H1 (cell line): Measurements from ENCODE around the gene CCL3. TPM values are rescaled to one million over a fixed set of nuclear protein-coding genes. Genes with fewer than 3 reads are reported as not detected.

Source experiments
- CTCF ChIA-PET: fragments of 300-600 bp; sonication (Branson Sonifier 250); formaldehyde crosslinking; loops from one replicate; lab custom pipeline; 2021; ENCODE audit not compliant: partially characterized antibody; lab: Charles Lee
- POLR2A ChIA-PET: fragments of 300-600 bp; sonication (Branson Sonifier 250); formaldehyde crosslinking; loops from one replicate; lab custom pipeline; 2021; ENCODE audit warnings: inconsistent platforms; ENCODE audit not compliant: partially characterized antibody; lab: Charles Lee
- DNase-seq, 2 experiments: peaks; one replicate each; pipeline versions ENCODE4 v3.0.0 to v3.0.0-alpha.2; 2010 to 2022; ENCODE audit warnings: low spot score in 2 of 2, low read depth in 1 of 2, mixed read lengths in 1 of 2
- FAIRE-seq: peaks from 2 replicates; lab custom pipeline; 2011; peaks lifted over from hg19 to GRCh38; lab: Jason Lieb, UNC
- H2AFZ ChIP-seq: 2 replicates; pipeline ENCODE4 v1.8.1; 2012; ENCODE audit warnings: low read length, inconsistent platforms
- H2AK5ac ChIP-seq: 2 replicates; pipeline ENCODE4 v1.6.1; 2013; ENCODE audit warnings: low read depth, low read length
- H2BK120ac ChIP-seq: replicated peaks from 2 replicates; pipeline ENCODE3; 2013; ENCODE audit warnings: low read depth, low read length, inconsistent platforms
- H2BK12ac ChIP-seq: 2 replicates; pipeline ENCODE4 v1.6.1; 2013; ENCODE audit warnings: low read depth, low read length
- H2BK15ac ChIP-seq: 2 replicates; pipeline ENCODE4 v1.6.1; 2013; ENCODE audit warnings: low read length
- H2BK20ac ChIP-seq: 2 replicates; pipeline ENCODE4 v1.6.1; 2013; ENCODE audit warnings: low read length
- H2BK5ac ChIP-seq: 2 replicates; pipeline ENCODE4 v1.6.1; 2013; ENCODE audit warnings: low read depth, low read length
- H3K14ac ChIP-seq: 2 replicates; pipeline ENCODE4 v1.6.1; 2013; ENCODE audit warnings: inconsistent platforms; ENCODE audit not compliant: insufficient read length
- H3K18ac ChIP-seq: 2 replicates; pipeline ENCODE4 v1.6.1; 2013; ENCODE audit warnings: low read length; ENCODE audit errors: extremely low read depth
- H3K23ac ChIP-seq: 2 replicates; pipeline ENCODE4 v1.6.1; 2013; ENCODE audit warnings: inconsistent platforms; ENCODE audit not compliant: insufficient read length
- H3K23me2 ChIP-seq: 2 replicates; pipeline ENCODE4 v1.6.1; 2013; ENCODE audit warnings: low read depth, low read length
- H3K27ac ChIP-seq: 2 replicates; pipeline ENCODE4 v1.6.1; 2011; ENCODE audit warnings: low read depth, low read length, inconsistent platforms
- H3K27me3 ChIP-seq, 4 experiments: replicated peaks in 1 of 4; 1 replicate in 1 of 4; 2 replicates in 3 of 4; pipeline versions ENCODE4 v1.6.1 to v1.8.1; 2011 to 2013; ENCODE audit warnings: low read length in 3 of 4, mild to moderate bottlenecking in 3 of 4, inconsistent platforms in 2 of 4, mixed read lengths in 2 of 4, moderate library complexity in 1 of 4; ENCODE audit not compliant: control insufficient read depth in 3 of 4, insufficient read depth in 3 of 4; ENCODE audit errors: extremely low read depth in 1 of 4
- H3K36me3 ChIP-seq, 4 experiments: 2 replicates each; pipeline versions ENCODE4 v1.6.1 to v1.8.1; 2011 to 2013; ENCODE audit warnings: mild to moderate bottlenecking in 4 of 4, low read length in 3 of 4, moderate library complexity in 2 of 4, control low read depth in 1 of 4, inconsistent platforms in 1 of 4; ENCODE audit not compliant: insufficient read depth in 4 of 4, control insufficient read depth in 2 of 4
- H3K4ac ChIP-seq: replicated peaks from 2 replicates; pipeline ENCODE3; 2013; ENCODE audit warnings: low read length, low read depth, mixed read lengths, inconsistent platforms; ENCODE audit not compliant: insufficient read length
- H3K4me1 ChIP-seq, 4 experiments: replicated peaks in 1 of 4; 1 replicate in 1 of 4; 2 replicates in 3 of 4; pipeline versions ENCODE4 v1.6.1 to v1.8.1; 2011 to 2013; ENCODE audit warnings: low read length in 3 of 4, inconsistent platforms in 2 of 4, mixed read lengths in 1 of 4; ENCODE audit not compliant: insufficient read depth in 4 of 4, control insufficient read depth in 3 of 4
- H3K4me2 ChIP-seq, 2 experiments: 2 replicates each; pipeline versions ENCODE4 v1.6.1 to v1.8.1; 2011 to 2013; ENCODE audit warnings: low read depth in 2 of 2, low read length in 2 of 2, control low read depth in 1 of 2, inconsistent platforms in 1 of 2, mild to moderate bottlenecking in 1 of 2; ENCODE audit not compliant: insufficient read depth in 1 of 2
- H3K4me3 ChIP-seq, 4 experiments: fragments of 200-600, 300-600 bp in 1 of 4; sonication (generic), shearing (Covaris generic), sonication (Bioruptor Twin) in 1 of 4; 2 replicates each; pipeline versions ENCODE4 v1.5.1 to v1.8.1; 2011 to 2016; ENCODE audit warnings: low read length in 4 of 4, low read depth in 3 of 4, control low read depth in 2 of 4, inconsistent platforms in 2 of 4, mild to moderate bottlenecking in 2 of 4, mixed read lengths in 1 of 4, moderate library complexity in 1 of 4; ENCODE audit not compliant: insufficient read depth in 2 of 4; ENCODE audit errors: extremely low read depth in 1 of 4
- H3K56ac ChIP-seq: replicated peaks from 2 replicates; pipeline ENCODE3; 2013; ENCODE audit warnings: low read depth, mild to moderate bottlenecking, mixed read lengths, low read length, inconsistent platforms; ENCODE audit not compliant: insufficient read length
- H3K79me1 ChIP-seq: 2 replicates; pipeline ENCODE4 v1.6.1; 2013; ENCODE audit warnings: low read depth, low read length, control low read depth
- H3K79me2 ChIP-seq, 2 experiments: 2 replicates each; pipeline versions ENCODE4 v1.6.1 to v1.8.1; 2012 to 2013; ENCODE audit warnings: low read length in 2 of 2, mild to moderate bottlenecking in 2 of 2, inconsistent platforms in 1 of 2; ENCODE audit not compliant: insufficient read depth in 2 of 2, control insufficient read depth in 1 of 2
- H3K9ac ChIP-seq, 4 experiments: replicated peaks in 1 of 4; 1 replicate in 1 of 4; 2 replicates in 3 of 4; pipeline versions ENCODE4 v1.6.1 to v1.8.1; 2011 to 2013; ENCODE audit warnings: low read depth in 3 of 4, low read length in 3 of 4, control low read depth in 2 of 4, mild to moderate bottlenecking in 2 of 4, moderate library complexity in 2 of 4, inconsistent platforms in 1 of 4; ENCODE audit errors: extremely low read depth in 1 of 4
- H3K9me3 ChIP-seq, 2 experiments: 2 replicates each; pipeline versions ENCODE4 v1.6.1 to v1.8.1; 2012 to 2013; ENCODE audit warnings: mild to moderate bottlenecking in 2 of 2, moderate library complexity in 2 of 2, control low read depth in 1 of 2, inconsistent platforms in 1 of 2, low read depth in 1 of 2, low read length in 1 of 2, mixed read lengths in 1 of 2; ENCODE audit not compliant: insufficient read depth in 2 of 2
- H4K20me1 ChIP-seq, 2 experiments: replicated peaks in 1 of 2; 2 replicates each; pipeline versions ENCODE3 to v1.8.1; 2011 to 2013; ENCODE audit warnings: inconsistent platforms in 2 of 2, low read length in 2 of 2, mild to moderate bottlenecking in 1 of 2; ENCODE audit not compliant: insufficient read depth in 2 of 2, control insufficient read depth in 1 of 2
- H4K5ac ChIP-seq: 2 replicates; pipeline ENCODE4 v1.6.1; 2013; ENCODE audit warnings: low read length, low read depth, mixed read lengths, inconsistent platforms; ENCODE audit not compliant: insufficient read length
- H4K8ac ChIP-seq: 2 replicates; pipeline ENCODE4 v1.8.0; 2013; ENCODE audit warnings: mild to moderate bottlenecking, moderate library complexity, low read length, inconsistent platforms; ENCODE audit not compliant: insufficient read depth; ENCODE audit errors: extremely low read depth
- H4K91ac ChIP-seq: replicated peaks from 2 replicates; pipeline ENCODE3; 2013; ENCODE audit warnings: low read length, mixed read lengths, inconsistent platforms; ENCODE audit not compliant: insufficient read length
- ATF2 ChIP-seq: IDR thresholded peaks from 2 replicates; pipeline ENCODE4 v1.6.1; 2012; ENCODE audit warnings: low read length, inconsistent platforms
- ATF3 ChIP-seq: IDR thresholded peaks from 2 replicates; pipeline ENCODE4 v1.6.1; 2011; ENCODE audit warnings: low read depth, mild to moderate bottlenecking, low read length; ENCODE audit not compliant: insufficient read depth
- CBX5 ChIP-seq: fragments of 300-800, 300-1000 bp; sonication (generic); IDR thresholded peaks from 2 replicates; pipeline ENCODE4 v1.7.1; 2016; ENCODE audit warnings: antibody characterized with exemption, low read length, low read depth
- CBX8 ChIP-seq: fragments of 300-800, 300-1000 bp; sonication (generic); IDR thresholded peaks from 2 replicates; pipeline ENCODE4 v1.7.1; 2016; ENCODE audit warnings: low read depth, low read length, borderline replicate concordance
- CHD1 ChIP-seq: IDR thresholded peaks from 2 replicates; pipeline ENCODE4 v1.6.1; 2012; ENCODE audit warnings: low read depth, low read length, improper control_type of control experiment
- FOSL1 ChIP-seq: IDR thresholded peaks from 2 replicates; pipeline ENCODE4 v1.6.1; 2011; ENCODE audit warnings: mild to moderate bottlenecking, low read depth, low read length, moderate library complexity; ENCODE audit not compliant: insufficient read depth
- GTF2F1 ChIP-seq: IDR thresholded peaks from 2 replicates; pipeline ENCODE4 v1.6.1; 2012; ENCODE audit warnings: low read depth, low read length, improper control_type of control experiment, borderline replicate concordance
- PHF8 ChIP-seq: fragments of 200-600 bp; sonication (generic); conservative IDR thresholded peaks from 2 replicates; pipeline ENCODE4 v1.7.1; 2012; ENCODE audit warnings: low read depth, mild to moderate bottlenecking, inconsistent platforms, low read length, moderate library complexity
- RFX5 ChIP-seq: IDR thresholded peaks from 2 replicates; pipeline ENCODE4 v1.6.1; 2011; ENCODE audit warnings: low read depth, low read length, improper control_type of control experiment, borderline replicate concordance
- SIX5 ChIP-seq: IDR thresholded peaks from 2 replicates; pipeline ENCODE4 v1.6.1; 2011; ENCODE audit warnings: mild to moderate bottlenecking, low read depth, low read length
- SRF ChIP-seq: IDR thresholded peaks from 2 replicates; pipeline ENCODE4 v1.6.1; 2011; ENCODE audit warnings: mild to moderate bottlenecking, low read depth, low read length, moderate library complexity
- ZNF274 ChIP-seq: IDR thresholded peaks from 2 replicates; pipeline ENCODE4 v1.7.0; 2012; ENCODE audit warnings: low read length, borderline replicate concordance; ENCODE audit errors: extremely low read depth
- WGBS, 2 experiments: shearing (Covaris generic) in 1 of 2; methylation state at CpG; one replicate each; pipeline versions ENCODE4 v1.1.6 to v1.1.7; 2013 to 2015; ENCODE audit warnings: low lambda C conversion rate in 2 of 2, mixed read lengths in 2 of 2, inconsistent platforms in 1 of 2, low coverage in 1 of 2, missing lambda C conversion rate in 1 of 2; ENCODE audit not compliant: insufficient replicate concordance in 2 of 2, insufficient coverage in 1 of 2, insufficient read length in 1 of 2; ENCODE audit errors: extremely low coverage in 1 of 2, missing lambda C conversion rate in 1 of 2; 5-methylcytosine and 5-hydroxymethylcytosine counted together
- polyA plus RNA-seq, 7 experiments: library from polyadenylated mRNA; depleted of rRNA in 3 of 7; stranded (reverse) in 5 of 7; unstranded in 2 of 7; fragments of >200 nt in 5 of 7; fragments of 200-250 nt in 2 of 7; gene quantifications; 1 replicate in 5 of 7; 2 replicates in 1 of 7; 4 replicates in 1 of 7; pipeline versions ENCODE4 v1.2.1 to v1.2.3, GENCODE V29; 2011 to 2013; ENCODE audit warnings: missing spikeins in 2 of 7, mixed read lengths in 2 of 7
- total RNA-seq: library from RNA; stranded (reverse); fragmentation: NEBNext Ultra II Directional; extraction: Animal tissue kit (Norgen Biotek cat#: 25700); gene quantifications from 2 replicates; pipeline ENCODE4 v1.2.1, GENCODE V29; 2021

CCL3 gene
- total and polyA plus RNA-seq, 2 of the 8 experiments (the other 6 are each of a cell fraction or from before 2014, with no cell fraction given) = not detected

DNA sequence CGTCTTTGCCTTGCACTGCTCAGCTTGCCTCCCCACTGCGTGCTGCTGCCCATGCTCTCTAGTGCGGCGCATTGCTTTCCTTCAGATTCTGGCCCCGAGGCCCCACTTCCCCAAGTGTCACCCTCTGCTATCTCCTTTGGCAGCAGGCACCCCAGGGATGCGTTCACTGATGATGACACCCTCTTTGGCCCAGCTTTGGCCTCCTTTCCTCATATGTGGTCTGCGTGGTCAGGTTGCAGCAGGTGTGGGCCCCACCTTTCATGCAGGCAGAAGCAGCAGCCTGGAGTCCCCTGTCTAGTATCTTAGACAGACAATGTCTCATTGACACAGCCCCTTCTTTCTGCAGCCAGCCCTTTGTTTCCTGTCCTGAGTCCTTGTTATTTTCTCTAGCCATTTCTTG, 4.8 kb upstream of the CCL3 start:
- H3K9me3 ChIP-seq = no peaks in the 10 kb centered on the region
- no peak overlapping the region for H4K8ac ChIP-seq
- H2BK12ac ChIP-seq = no peak overlapping the region
- H3K4me2 ChIP-seq = no peak overlapping the region
- H2AK5ac ChIP-seq = no peak overlapping the region
- no peak overlapping the region for H4K91ac ChIP-seq
- DNase-seq = no peak
- H3K36me3 ChIP-seq = no peaks in the 10 kb centered on the region
- H2BK5ac ChIP-seq = no peak overlapping the region
- no peaks in the 10 kb centered on the region for H3K23me2 ChIP-seq
- no peaks in the 10 kb centered on the region; a peak in 1 of 7 replicates for H3K4me1 ChIP-seq
- H3K4ac ChIP-seq = no peak overlapping the region
- no peak overlapping the region for H2BK20ac ChIP-seq
- H3K27ac ChIP-seq = no peak overlapping the region
- H4K5ac ChIP-seq = no peak overlapping the region
- no peak overlapping the region for H3K14ac ChIP-seq
- H3K79me2 ChIP-seq = no peaks in the 10 kb centered on the region
- H2AFZ ChIP-seq = 0 out of 2 replicates have a peak overlapping the region, but pooled peaks have one; percentile 53
- ChIA-PET CTCF (no interaction called here), POLR2A (no interaction called here)
- no peaks in the 10 kb centered on the region for H3K79me1 ChIP-seq
- H3K27me3 ChIP-seq = no peaks in the 10 kb centered on the region
- WGBS, 2 experiments = 91% methylated on average over 6 of the region's 7 CpGs; no CpG with 5 or more reads in 1 of the 2 experiments
- no peaks in the 10 kb centered on the region for H4K20me1 ChIP-seq
- no peak overlapping the region for H2BK15ac ChIP-seq
- no peak overlapping the region for H3K4me3 ChIP-seq
- H3K23ac ChIP-seq = no peak overlapping the region
- H3K56ac ChIP-seq = no peak overlapping the region
- H3K9ac ChIP-seq = no peak overlapping the region; a peak in 1 of 7 replicates
- no peak for FAIRE-seq
- no peak overlapping the region for H3K18ac ChIP-seq
- no peak overlapping the region for H2BK120ac ChIP-seq
- TF ChIP-seq ZNF274 = no peak
- TF ChIP-seq CBX5 = no peak
- TF ChIP-seq CHD1 = no peak
- no peak for TF ChIP-seq SRF
- TF ChIP-seq ATF3 = no peak
- no peak for TF ChIP-seq PHF8
- TF ChIP-seq RFX5 = no peak
- no peak for TF ChIP-seq FOSL1
- TF ChIP-seq CBX8 = no peak
- no peak for TF ChIP-seq GTF2F1
- TF ChIP-seq ATF2 = no peak
- TF ChIP-seq SIX5 = no peak
